Measurements from ENCODE around the gene PTDSS2. TPM values are rescaled to one million over a fixed set of nuclear protein-coding genes. Genes with fewer than 3 reads are reported as not detected.

PTDSS2 gene
- total RNA-seq, 1 donor from 2014 or later = 52.4 TPM

DNA sequence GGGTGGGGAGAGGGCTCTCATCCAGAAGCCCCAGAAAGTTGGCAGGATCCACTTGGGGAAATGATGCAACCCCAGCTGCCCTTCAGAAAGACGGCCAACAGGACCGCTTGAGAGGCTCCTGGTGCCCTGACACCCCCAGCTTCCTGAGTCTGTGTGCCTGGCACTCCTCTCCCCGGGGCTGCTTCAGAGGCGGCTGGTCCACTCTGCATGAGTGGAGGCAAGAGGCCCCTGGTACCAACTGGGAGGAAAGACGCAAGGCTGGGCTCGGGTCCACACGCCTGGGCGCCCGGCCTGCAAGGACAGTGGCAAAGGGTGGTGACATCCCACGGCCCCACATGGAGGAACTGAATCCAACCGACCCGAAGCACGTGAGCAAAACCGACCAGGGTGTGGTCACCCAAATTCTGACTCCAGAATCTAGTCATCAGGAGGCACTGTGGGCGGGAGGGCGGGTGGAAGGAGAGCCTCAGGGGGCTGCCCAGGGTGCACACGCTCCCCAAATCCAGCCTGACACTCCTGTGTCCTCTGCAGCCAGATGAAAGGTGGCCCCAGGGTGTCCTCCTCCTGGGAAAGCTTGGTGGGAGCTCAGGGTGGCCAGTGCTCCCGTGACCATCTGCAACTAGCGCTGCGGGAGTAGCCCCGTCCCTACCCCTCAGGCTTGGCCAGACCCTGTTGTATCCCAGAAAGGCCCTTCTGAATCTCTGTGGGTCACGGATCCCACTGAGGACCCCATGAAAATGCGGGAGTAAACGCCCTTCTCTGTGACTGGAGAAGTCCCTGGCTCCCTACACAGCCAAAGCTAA, 53.3 kb downstream of the PTDSS2 start:
- no peak overlapping the region for H3K27ac Mint-ChIP-seq (ENCODE audit: unreplicated experiment)
- H3K4me3 Mint-ChIP-seq = peak overlapping the region; percentile 38
- TF ChIP-seq CTCF (conservative IDR thresholded peaks at IDR 0.05) = no peak
- H3K4me1 Mint-ChIP-seq = peaks cover 17% of the 10 kb centered on the region
- no peak for DNase-seq (ENCODE audit: low read depth, low spot score)
- H3K36me3 Mint-ChIP-seq (ENCODE audit: low read depth) = peaks cover 3% of the 10 kb centered on the region
- H3K27me3 Mint-ChIP-seq (ENCODE audit: low read depth) = peaks cover 3% of the 10 kb centered on the region
- H3K9me3 Mint-ChIP-seq = no peaks in the 10 kb centered on the region

DNA sequence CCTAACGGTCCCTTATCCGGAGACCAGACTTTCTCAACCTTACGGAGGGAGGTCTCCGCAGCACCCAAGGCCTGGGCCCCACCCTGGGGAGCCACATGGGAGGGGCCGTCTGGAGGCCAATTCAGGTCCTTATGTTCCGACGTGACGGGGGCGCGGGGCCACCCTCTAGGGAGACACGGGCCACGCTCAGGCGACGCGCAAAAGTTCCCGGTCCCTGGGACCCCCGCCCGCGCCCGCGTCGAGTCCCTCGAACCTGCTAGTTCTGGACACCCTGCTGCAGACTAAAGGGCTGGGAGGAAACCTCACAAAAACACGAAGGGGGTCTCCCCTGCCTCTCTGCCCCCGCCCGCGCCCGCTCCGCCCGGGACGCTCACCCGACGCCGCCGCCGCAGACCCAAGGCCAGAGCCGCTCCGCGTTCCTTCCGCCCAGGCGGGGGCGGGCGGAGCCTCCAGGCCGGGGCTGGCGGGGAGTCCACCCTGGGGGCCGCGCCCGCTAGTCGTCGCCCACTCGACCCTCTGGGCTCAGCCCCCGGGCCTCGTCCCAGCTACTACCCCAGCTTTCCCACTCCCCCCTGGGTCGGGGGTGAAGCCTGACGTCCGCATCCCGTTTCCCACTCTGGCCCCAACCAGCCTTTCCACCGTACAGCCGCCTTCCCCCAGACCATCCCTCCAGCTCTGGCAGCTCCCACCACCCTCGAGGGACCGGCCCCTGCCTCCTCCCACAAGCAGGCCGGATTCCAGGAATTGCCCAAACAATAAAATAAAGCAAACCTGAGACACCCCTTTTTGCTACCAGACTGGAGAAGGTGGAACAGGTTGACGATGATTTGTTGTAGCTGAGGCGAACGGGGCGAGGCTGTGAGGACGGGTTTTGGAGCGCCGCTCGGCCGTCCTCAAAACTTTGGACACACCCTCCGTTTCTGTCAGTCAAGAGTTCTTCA, 54.2 kb downstream of the PTDSS2 start:
- Mint-ChIP-seq H3K27ac (ENCODE audit: unreplicated experiment) (no peak overlapping the region), H3K4me1 (peaks cover 17% of the 10 kb centered on the region), H3K27me3 (ENCODE audit: low read depth) (peaks cover 3% of the 10 kb centered on the region), H3K36me3 (ENCODE audit: low read depth) (peaks cover 2% of the 10 kb centered on the region), H3K9me3 (no peaks in the 10 kb centered on the region), H3K4me3 (peak overlapping the region; percentile 98)
- no peak for TF ChIP-seq CTCF (conservative IDR thresholded peaks at IDR 0.05)
- no peak for DNase-seq (ENCODE audit: low read depth, low spot score)

- TF ChIP-seq CTCF (conservative IDR thresholded peaks at IDR 0.05) = no peak
- H3K27me3 Mint-ChIP-seq (ENCODE audit: low read depth) = peaks cover 3% of the 10 kb centered on the region
- no peaks in the 10 kb centered on the region for H3K9me3 Mint-ChIP-seq
- DNase-seq (ENCODE audit: low read depth, low spot score) = no peak
- H3K4me1 Mint-ChIP-seq = peaks cover 19% of the 10 kb centered on the region
- H3K27ac Mint-ChIP-seq (ENCODE audit: unreplicated experiment) = no peak overlapping the region
- H3K36me3 Mint-ChIP-seq (ENCODE audit: low read depth) = peaks cover 5% of the 10 kb centered on the region
- H3K4me3 Mint-ChIP-seq = peak overlapping the region; percentile 98
Measured at GRCh38 chr11:504994-505344, 54.9 kb downstream of the PTDSS2 start.

- H3K36me3 Mint-ChIP-seq (ENCODE audit: low read depth) = peaks cover 6% of the 10 kb centered on the region
- TF ChIP-seq CTCF (conservative IDR thresholded peaks at IDR 0.05) = peak; percentile 27
- peak; percentile 93 for DNase-seq (ENCODE audit: low read depth, low spot score)
- H3K27ac Mint-ChIP-seq (ENCODE audit: unreplicated experiment) = peak overlapping the region; percentile 99
- H3K9me3 Mint-ChIP-seq = no peaks in the 10 kb centered on the region
- peak overlapping the region; percentile 98 for H3K4me3 Mint-ChIP-seq
- peaks cover 20% of the 10 kb centered on the region for H3K4me1 Mint-ChIP-seq
- H3K27me3 Mint-ChIP-seq (ENCODE audit: low read depth) = peaks cover 3% of the 10 kb centered on the region
Measured at GRCh38 chr11:506238-506994, 56.3 kb downstream of the PTDSS2 start.

All from neural crest cell (in vitro differentiated cells).